CD4-positive, CD25-positive, alpha-beta regulatory T cell (primary cell): Measurements from ENCODE around the gene CSF2RB. TPM values are rescaled to one million over a fixed set of nuclear protein-coding genes. Genes with fewer than 3 reads are reported as not detected.
A peak's percentile ranks its signal among the peaks of the same experiment; 100 is the strongest.

ENCODE experiments used
- ATAC-seq, 2 donors: fragments of 150-1000 bp; cut with Tn5 transposase; one replicate each; pipeline ENCODE4 v1.10.0; 2021; ENCODE audit warnings: low read depth in 2 of 2, moderate number of reproducible peaks in 2 of 2, moderate library complexity in 1 of 2
- DNase-seq, 3 donors: peaks; one replicate each; pipeline versions ENCODE4 v3.0.0 to v3.0.0-alpha.2; 2012 to 2022; ENCODE audit warnings: mixed read lengths in 1 of 3
- H3K27ac ChIP-seq: one replicate; pipeline ENCODE4 v1.7.0; 2013; ENCODE audit warnings: mild to moderate bottlenecking, low read length; ENCODE audit not compliant: insufficient read depth, poor library complexity, severe bottlenecking
- H3K27me3 ChIP-seq: one replicate; pipeline ENCODE4 v1.7.0; 2013; ENCODE audit warnings: low read length; ENCODE audit not compliant: control insufficient read depth, insufficient read depth
- H3K36me3 ChIP-seq: one replicate; pipeline ENCODE4 v1.7.0; 2013; ENCODE audit warnings: mild to moderate bottlenecking, low read length, moderate library complexity; ENCODE audit not compliant: control insufficient read depth, insufficient read depth
- H3K4me1 ChIP-seq: 2 replicates; pipeline ENCODE4 v1.7.0; 2013; ENCODE audit warnings: mild to moderate bottlenecking, low read length; ENCODE audit not compliant: insufficient read depth, control insufficient read depth, poor library complexity, severe bottlenecking
- H3K4me3 ChIP-seq: one replicate; pipeline ENCODE4 v1.7.0; 2013; ENCODE audit warnings: low read depth, mild to moderate bottlenecking, low read length, moderate library complexity
- H3K9me3 ChIP-seq, 2 experiments: 1 replicate in 1 of 2; 2 replicates in 1 of 2; pipeline ENCODE4 v1.7.0; 2013; ENCODE audit warnings: low read length in 2 of 2, mild to moderate bottlenecking in 1 of 2, moderate library complexity in 1 of 2; ENCODE audit not compliant: control insufficient read depth in 2 of 2
- H3K27ac Mint-ChIP-seq, 3 donors: one replicate each; pipeline ENCODE4 v1.8.0; 2020 to 2022; ENCODE audit warnings: mild to moderate bottlenecking in 3 of 3, mixed read lengths in 3 of 3, moderate library complexity in 2 of 3
- H3K27me3 Mint-ChIP-seq: one replicate; pipeline ENCODE4 v1.8.0; 2022; ENCODE audit warnings: mild to moderate bottlenecking, mixed read lengths
- H3K36me3 Mint-ChIP-seq: one replicate; pipeline ENCODE4 v1.8.0; 2020; ENCODE audit warnings: mixed read lengths
- H3K4me1 Mint-ChIP-seq, 4 donors: one replicate each; pipeline ENCODE4 v1.8.0; 2020 to 2022; ENCODE audit warnings: mixed read lengths in 4 of 4, mild to moderate bottlenecking in 1 of 4
- H3K4me3 Mint-ChIP-seq, 4 donors: one replicate each; pipeline ENCODE4 v1.8.0; 2020 to 2022; ENCODE audit warnings: mild to moderate bottlenecking in 4 of 4, mixed read lengths in 4 of 4, moderate library complexity in 3 of 4
- H3K9me3 Mint-ChIP-seq, 7 donors: one replicate each; pipeline ENCODE4 v1.8.0; 2020 to 2022; ENCODE audit warnings: mixed read lengths in 7 of 7, mild to moderate bottlenecking in 3 of 7, moderate library complexity in 2 of 7
- polyA plus RNA-seq, 4 donors: library from polyadenylated mRNA; unstranded; fragments of 300-500 nt; fragmentation: Illumina TruSeq; gene quantifications; one replicate each; pipeline ENCODE4 v1.2.3, GENCODE V29; 2021
- total RNA-seq: library from RNA; stranded (reverse); gene quantifications from one replicate; pipeline ENCODE4 v1.2.3, GENCODE V29; 2022

The CSF2RB gene
- total and polyA plus RNA-seq, 5 donors from 2014 or later, result 5.7 to 27.0 (median 10.3) TPM

DNA sequence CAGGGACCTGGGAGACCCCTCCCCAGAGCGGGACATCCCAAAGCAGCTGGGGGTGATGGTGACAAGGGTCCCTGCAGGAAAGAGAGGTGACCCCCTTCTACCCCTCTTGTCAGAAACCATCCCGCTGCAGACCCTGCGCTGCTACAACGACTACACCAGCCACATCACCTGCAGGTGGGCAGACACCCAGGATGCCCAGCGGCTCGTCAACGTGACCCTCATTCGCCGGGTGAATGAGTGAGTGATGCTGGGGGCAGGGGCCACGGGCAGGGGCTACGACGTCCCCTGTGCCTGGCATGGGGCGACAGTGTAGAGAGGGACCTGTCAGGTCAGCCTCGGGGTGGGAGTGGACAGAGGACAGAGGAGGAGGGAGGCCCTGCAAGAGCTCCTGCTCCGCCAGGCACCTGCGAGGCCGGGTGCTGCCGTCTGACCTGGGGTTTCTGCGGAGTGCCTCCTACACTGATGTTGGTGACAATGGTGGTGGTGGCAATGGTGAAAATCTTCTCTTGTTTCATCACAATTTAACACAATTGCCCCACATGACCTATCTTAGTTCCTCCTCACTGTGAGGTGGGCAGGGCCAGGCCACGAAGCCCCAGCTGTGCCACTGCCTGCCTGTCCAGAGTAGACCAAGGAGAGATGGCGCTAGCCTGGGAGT lies 9.8 kb downstream of the CSF2RB start:
- Histone ChIP-seq H3K4me3 (no peak overlapping the region), H3K4me1 (no peaks in the 10 kb centered on the region), H3K9me3 (no peaks in the 10 kb centered on the region), H3K36me3 (peaks cover 28% of the 10 kb centered on the region), H3K27me3 (no peaks in the 10 kb centered on the region), H3K27ac (no peak overlapping the region)
- Mint-ChIP-seq H3K27ac (no peak overlapping the region), H3K36me3 (peaks cover 13% of the 10 kb centered on the region), H3K27me3 (no peaks in the 10 kb centered on the region), H3K9me3 (peaks cover 0 to 2% (median 0%) of the 10 kb centered on the region in 7 donors), H3K4me3 (no peak overlapping the region), H3K4me1 (peaks cover 0 to 30% (median 7%) of the 10 kb centered on the region in 4 donors)
- no peak for ATAC-seq
- no peak for DNase-seq

GRCh38 chr22:36924151-36924698 lies 10.8 kb downstream of the CSF2RB start:
- no peaks in the 10 kb centered on the region for H3K27me3 ChIP-seq
- no peaks in the 10 kb centered on the region for H3K27me3 Mint-ChIP-seq
- no peak overlapping the region for H3K4me3 Mint-ChIP-seq

GRCh38 chr22:36925388-36926290 lies 12.2 kb downstream of the CSF2RB start:
- H3K4me1 Mint-ChIP-seq, result peaks cover 0 to 22% (median 6%) of the 10 kb centered on the region in 4 donors
- no peak overlapping the region for H3K4me3 ChIP-seq
- no peak overlapping the region for H3K27ac ChIP-seq
- H3K9me3 Mint-ChIP-seq, result no peaks in the 10 kb centered on the region
- H3K27ac Mint-ChIP-seq, result peak overlapping the region; percentile 33 to 86 (median 52)
- no peak for ATAC-seq
- no peaks in the 10 kb centered on the region for H3K9me3 ChIP-seq
- peaks cover 43% of the 10 kb centered on the region for H3K36me3 ChIP-seq
- H3K27me3 Mint-ChIP-seq, result no peaks in the 10 kb centered on the region
- no peaks in the 10 kb centered on the region for H3K27me3 ChIP-seq
- no peak overlapping the region for H3K4me3 Mint-ChIP-seq
- H3K4me1 ChIP-seq, result no peaks in the 10 kb centered on the region
- H3K36me3 Mint-ChIP-seq, result peaks cover 13% of the 10 kb centered on the region
- DNase-seq, result no peak

More at GRCh38 chr22:36924151-36924698, 10.8 kb downstream of the CSF2RB start:
- peaks cover 0 to 30% (median 7%) of the 10 kb centered on the region in 4 donors for H3K4me1 Mint-ChIP-seq
- no peak overlapping the region for H3K27ac Mint-ChIP-seq
- H3K36me3 ChIP-seq, result peaks cover 33% of the 10 kb centered on the region
- no peak overlapping the region for H3K27ac ChIP-seq
- H3K9me3 ChIP-seq, result no peaks in the 10 kb centered on the region
- ATAC-seq (no peak), DNase-seq (no peak)
- peaks cover 9% of the 10 kb centered on the region for H3K36me3 Mint-ChIP-seq
- H3K4me3 ChIP-seq, result no peak overlapping the region
- no peaks in the 10 kb centered on the region for H3K4me1 ChIP-seq
- H3K9me3 Mint-ChIP-seq, result peaks cover 0 to 2% (median 0%) of the 10 kb centered on the region in 7 donors

- Histone ChIP-seq H3K27me3 (no peaks in the 10 kb centered on the region), H3K9me3 (no peaks in the 10 kb centered on the region), H3K27ac (no peak overlapping the region), H3K4me1 (no peaks in the 10 kb centered on the region), H3K4me3 (no peak overlapping the region), H3K36me3 (peaks cover 45% of the 10 kb centered on the region)
- H3K36me3 Mint-ChIP-seq, result peaks cover 16% of the 10 kb centered on the region
- ATAC-seq (no peak), DNase-seq (no peak)
- H3K4me3 Mint-ChIP-seq, result no peak overlapping the region
- no peaks in the 10 kb centered on the region for H3K9me3 Mint-ChIP-seq
- H3K27ac Mint-ChIP-seq, result peak overlapping the region in 1 of 3 donors; percentile 8
- no peaks in the 10 kb centered on the region for H3K27me3 Mint-ChIP-seq
- peaks cover 0 to 16% (median 7%) of the 10 kb centered on the region in 4 donors for H3K4me1 Mint-ChIP-seq
Observed at GRCh38 chr22:36926309-36926708, 12.9 kb downstream of the CSF2RB start.

DNA sequence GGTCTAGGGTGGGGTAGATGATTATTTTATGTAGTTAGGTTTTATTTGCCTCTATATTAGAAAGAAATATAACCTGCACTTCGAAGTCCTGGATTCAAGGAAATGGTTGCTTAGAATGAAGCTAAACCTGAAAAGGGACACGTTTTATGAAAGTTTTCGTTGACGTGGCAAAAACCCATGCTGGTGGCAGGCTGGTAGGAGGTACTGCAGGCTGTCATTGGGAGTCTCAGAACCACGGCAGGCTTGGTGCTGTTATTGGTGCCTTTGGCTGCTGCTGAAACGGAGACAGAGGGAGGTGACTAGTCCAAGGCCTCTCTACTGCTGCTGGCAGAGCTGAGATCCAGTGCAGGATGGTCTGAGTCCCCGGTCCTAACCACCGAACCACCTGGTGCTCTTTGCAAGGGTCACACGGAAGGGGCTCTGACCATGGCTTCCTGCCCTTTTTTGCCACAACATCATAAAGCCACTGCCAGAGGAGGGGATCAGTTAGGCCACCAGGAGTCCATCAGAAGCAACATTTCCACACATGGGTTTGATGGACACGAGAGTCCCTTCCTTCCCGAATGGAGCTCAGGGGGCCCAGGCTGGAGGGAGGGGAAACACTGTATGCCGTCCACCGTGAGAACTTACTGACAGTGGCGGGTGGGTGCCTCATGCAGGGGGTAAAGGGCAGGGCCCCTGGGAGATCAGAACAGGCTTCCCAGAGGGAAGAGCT lies 13.4 kb downstream of the CSF2RB start:
- DNase-seq, result no peak
- Mint-ChIP-seq H3K36me3 (peaks cover 16% of the 10 kb centered on the region), H3K4me1 (peaks cover 0 to 15% (median 7%) of the 10 kb centered on the region in 4 donors), H3K9me3 (no peaks in the 10 kb centered on the region), H3K4me3 (no peak overlapping the region), H3K27me3 (no peaks in the 10 kb centered on the region), H3K27ac (peak overlapping the region in 1 of 3 donors; percentile 8)
- no peak for ATAC-seq
- Histone ChIP-seq H3K9me3 (no peaks in the 10 kb centered on the region), H3K36me3 (peaks cover 49% of the 10 kb centered on the region), H3K27me3 (no peaks in the 10 kb centered on the region), H3K27ac (no peak overlapping the region), H3K4me3 (no peak overlapping the region), H3K4me1 (no peaks in the 10 kb centered on the region)

DNA sequence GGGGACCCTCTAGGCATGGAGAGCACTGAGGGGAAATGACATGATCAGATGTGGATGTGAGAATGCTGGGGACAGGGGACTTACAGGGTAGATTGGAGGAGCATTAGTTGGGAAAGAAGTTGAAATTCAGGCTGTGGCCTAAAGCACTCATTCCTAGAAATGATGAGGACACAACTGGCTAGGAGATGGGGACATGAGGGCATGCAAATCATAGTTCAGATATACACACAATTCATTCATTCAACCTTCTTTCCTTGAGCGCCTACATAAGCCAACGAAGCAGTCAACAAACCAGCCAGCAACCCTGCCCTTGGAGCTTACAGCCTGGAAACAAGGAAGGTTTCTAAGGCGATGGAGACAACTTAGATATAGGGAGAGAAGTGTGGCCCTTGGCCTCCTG lies 14.2 kb downstream of the CSF2RB start:
- no peaks in the 10 kb centered on the region for H3K27me3 Mint-ChIP-seq
- H3K9me3 ChIP-seq, result no peaks in the 10 kb centered on the region
- H3K36me3 Mint-ChIP-seq, result peaks cover 16% of the 10 kb centered on the region
- H3K27ac ChIP-seq, result no peak overlapping the region
- H3K4me1 Mint-ChIP-seq, result peaks cover 0 to 15% (median 7%) of the 10 kb centered on the region in 4 donors
- H3K27me3 ChIP-seq, result no peaks in the 10 kb centered on the region
- no peak overlapping the region for H3K4me3 ChIP-seq
- no peak for ATAC-seq
- H3K36me3 ChIP-seq, result peaks cover 53% of the 10 kb centered on the region
- H3K4me1 ChIP-seq, result no peaks in the 10 kb centered on the region
- no peak overlapping the region for H3K4me3 Mint-ChIP-seq
- no peaks in the 10 kb centered on the region for H3K9me3 Mint-ChIP-seq
- peak overlapping the region in 2 of 3 donors; percentile 35 to 82 for H3K27ac Mint-ChIP-seq
- DNase-seq, result no peak

- H3K36me3 Mint-ChIP-seq, result peaks cover 16% of the 10 kb centered on the region
- peak overlapping the region in 1 of 3 donors; percentile 52 for H3K27ac Mint-ChIP-seq
- Histone ChIP-seq H3K36me3 (peaks cover 55% of the 10 kb centered on the region), H3K4me3 (no peak overlapping the region), H3K27ac (no peak overlapping the region), H3K4me1 (no peaks in the 10 kb centered on the region), H3K9me3 (no peaks in the 10 kb centered on the region), H3K27me3 (no peaks in the 10 kb centered on the region)
- H3K27me3 Mint-ChIP-seq, result no peaks in the 10 kb centered on the region
- H3K4me1 Mint-ChIP-seq, result peaks cover 0 to 15% (median 7%) of the 10 kb centered on the region in 4 donors
- H3K4me3 Mint-ChIP-seq, result no peak overlapping the region
- no peaks in the 10 kb centered on the region for H3K9me3 Mint-ChIP-seq
- no peak for DNase-seq
- ATAC-seq, result no peak
Observed at GRCh38 chr22:36928196-36928595, 14.8 kb downstream of the CSF2RB start.
